Fibroblast of villous mesenchyme (primary cell): ENCODE measurements around the gene BTC. TPM values are rescaled to one million over a fixed set of nuclear protein-coding genes. Genes with fewer than 3 reads are reported as not detected.

Experiments used
- DNase-seq: peaks from one replicate; pipeline ENCODE4 v3.0.0-alpha.2; 2010; ENCODE audit warnings: low read depth
- H3K4me3 ChIP-seq: 2 replicates; pipeline ENCODE4 v1.5.1; 2011; ENCODE audit warnings: low read depth, mild to moderate bottlenecking, low read length
- CTCF ChIP-seq: IDR thresholded peaks from 2 replicates; pipeline ENCODE4 v1.5.1; 2012; ENCODE audit warnings: low read depth, mild to moderate bottlenecking, low read length; ENCODE audit not compliant: insufficient read depth
- total RNA-seq: library from RNA; depleted of rRNA; stranded (reverse); fragments of >200 nt; gene quantifications from 2 replicates; pipeline ENCODE4 v1.2.3, GENCODE V29; 2012

BTC gene
- total RNA-seq, 1 donor: 0.43 TPM

GRCh38 chr4:74764119-74764518 lies 30.2 kb downstream of the BTC start:
- H3K4me3 ChIP-seq: no peak overlapping the region
- TF ChIP-seq CTCF: no peak
- no peak for DNase-seq

- no peak for TF ChIP-seq CTCF
- no peak overlapping the region for H3K4me3 ChIP-seq
- DNase-seq: no peak
These were observed 35.7 kb downstream of the BTC start for GRCh38 chr4:74758551-74759145.

- DNase-seq: no peak
- H3K4me3 ChIP-seq: no peak overlapping the region
- no peak for TF ChIP-seq CTCF
These were observed 37.2 kb downstream of the BTC start for GRCh38 chr4:74757136-74757535.

- DNase-seq: peak; percentile 11
- H3K4me3 ChIP-seq: no peak overlapping the region
- TF ChIP-seq CTCF: no peak
These were observed 38.8 kb downstream of the BTC start for GRCh38 chr4:74755486-74755885.

GRCh38 chr4:74754218-74754617 lies 40.1 kb downstream of the BTC start:
- TF ChIP-seq CTCF: no peak
- no peak for DNase-seq
- no peak overlapping the region for H3K4me3 ChIP-seq

GRCh38 chr4:74752798-74753197 lies 41.5 kb downstream of the BTC start:
- DNase-seq: no peak

More at GRCh38 chr4:74752798-74753197, 41.5 kb downstream of the BTC start:
- TF ChIP-seq CTCF: no peak
- H3K4me3 ChIP-seq: no peak overlapping the region
